Prostate gland (tissue), 2 donors: ENCODE measurements around the gene FAM181A. TPM values are rescaled to one million over a fixed set of nuclear protein-coding genes. Genes with fewer than 3 reads are reported as not detected.

Experiments used
- DNase-seq: peaks from one replicate; pipeline ENCODE4 v3.0.0-alpha.2; 2019; ENCODE audit warnings: low spot score
- H3K27ac ChIP-seq, 2 donors: fragments of 200-600 bp; sonication (generic); 2 replicates each; pipeline ENCODE4 v1.5.1; 2017 to 2019
- H3K27me3 ChIP-seq: fragments of 200-600 bp; sonication (generic); replicated peaks from 2 replicates; pipeline ENCODE4 v1.5.1; 2019; ENCODE audit not compliant: insufficient read depth
- H3K36me3 ChIP-seq, 2 donors: fragments of 200-600 bp; sonication (generic); 1 replicate in 1 of 2; 2 replicates in 1 of 2; pipeline versions ENCODE4 v1.5.1 to v1.8.1; 2017 to 2019
- H3K4me1 ChIP-seq: fragments of 200-600 bp; sonication (generic); replicated peaks from 2 replicates; pipeline ENCODE4 v1.5.1; 2019
- H3K4me3 ChIP-seq, 2 donors: fragments of 200-600 bp; sonication (generic); 2 replicates each; pipeline ENCODE4 v1.5.1; 2017 to 2019
- H3K9me3 ChIP-seq: fragments of 200-600 bp; sonication (generic); 2 replicates; pipeline ENCODE4 v1.5.1; 2017
- POLR2A ChIP-seq: fragments of 450-650 bp; IDR thresholded peaks from one replicate; pipeline ENCODE4 v1.6.1; 2016; ENCODE audit warnings: antibody characterized with exemption, mild to moderate bottlenecking
- POLR2AphosphoS5 ChIP-seq: sonication (generic); formaldehyde crosslinking; IDR thresholded peaks from one replicate; pipeline ENCODE4 v1.6.1; 2017; ENCODE audit warnings: antibody characterized with exemption
- WGBS: methylation state at CpG from one replicate; pipeline ENCODE4 v1.1.5; 2018; 5-methylcytosine and 5-hydroxymethylcytosine counted together
- intact Hi-C: fragments of 100-400 bp; cut with DNase I; formaldehyde crosslinking; loops from one replicate; pipeline ENCODE4 v1.14.2; 2022
- total RNA-seq, 2 donors: library from RNA; depleted of rRNA; stranded (reverse); fragments of >200 nt; gene quantifications; one replicate each; pipeline ENCODE4 v1.1.0, GENCODE V29; 2016
- TF ChIP-seq, protein P1 (sequence below), 4 experiments: fragments of 200-600 bp in 2 of 4; fragments of 450-650 bp in 2 of 4; sonication (generic) in 2 of 4; IDR thresholded peaks; 1 replicate in 3 of 4; 2 replicates in 1 of 4; pipeline ENCODE4 v1.5.1; 2016 to 2019; ENCODE audit warnings: antibody characterized with exemption in 4 of 4, mild to moderate bottlenecking in 2 of 4, moderate library complexity in 2 of 4

The FAM181A gene
- total RNA-seq, 2 donors from 2014 or later, result 3.1 TPM; not detected in 1

DNA sequence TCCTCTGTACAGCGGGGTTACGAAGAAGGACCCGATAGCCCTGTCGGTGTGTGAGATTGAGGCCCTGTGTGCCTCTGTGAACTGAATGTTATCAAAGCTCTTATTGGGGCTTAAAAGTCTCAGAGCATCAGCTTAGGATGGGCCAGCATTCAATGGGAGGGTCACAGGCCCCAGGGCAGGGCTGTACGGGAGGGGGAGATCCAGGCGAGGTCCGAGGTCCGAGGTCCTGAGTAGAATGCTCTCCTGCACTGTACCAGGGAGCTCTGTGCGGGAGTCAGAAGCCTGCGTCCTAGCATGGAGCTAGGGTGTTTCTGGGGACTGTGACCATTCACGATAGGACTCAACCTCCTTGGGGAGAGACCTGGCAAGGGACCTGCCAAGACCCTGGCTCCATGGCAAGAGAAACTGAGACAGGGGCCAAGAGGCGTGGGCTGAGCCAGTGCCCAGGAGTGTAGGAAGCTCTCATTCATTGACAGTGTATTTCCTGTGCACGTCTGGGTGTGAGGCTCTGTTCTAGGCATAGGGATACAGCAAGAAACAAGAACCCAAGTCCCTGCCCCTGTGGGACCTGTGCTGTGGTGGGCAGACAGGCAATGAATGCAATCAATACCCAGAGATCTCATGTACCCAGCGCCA lies 12.0 kb upstream of the FAM181A start:
- TF ChIP-seq, protein P1, sequence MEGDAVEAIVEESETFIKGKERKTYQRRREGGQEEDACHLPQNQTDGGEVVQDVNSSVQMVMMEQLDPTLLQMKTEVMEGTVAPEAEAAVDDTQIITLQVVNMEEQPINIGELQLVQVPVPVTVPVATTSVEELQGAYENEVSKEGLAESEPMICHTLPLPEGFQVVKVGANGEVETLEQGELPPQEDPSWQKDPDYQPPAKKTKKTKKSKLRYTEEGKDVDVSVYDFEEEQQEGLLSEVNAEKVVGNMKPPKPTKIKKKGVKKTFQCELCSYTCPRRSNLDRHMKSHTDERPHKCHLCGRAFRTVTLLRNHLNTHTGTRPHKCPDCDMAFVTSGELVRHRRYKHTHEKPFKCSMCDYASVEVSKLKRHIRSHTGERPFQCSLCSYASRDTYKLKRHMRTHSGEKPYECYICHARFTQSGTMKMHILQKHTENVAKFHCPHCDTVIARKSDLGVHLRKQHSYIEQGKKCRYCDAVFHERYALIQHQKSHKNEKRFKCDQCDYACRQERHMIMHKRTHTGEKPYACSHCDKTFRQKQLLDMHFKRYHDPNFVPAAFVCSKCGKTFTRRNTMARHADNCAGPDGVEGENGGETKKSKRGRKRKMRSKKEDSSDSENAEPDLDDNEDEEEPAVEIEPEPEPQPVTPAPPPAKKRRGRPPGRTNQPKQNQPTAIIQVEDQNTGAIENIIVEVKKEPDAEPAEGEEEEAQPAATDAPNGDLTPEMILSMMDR (IDR thresholded peaks at IDR 0.05), result no peak
- no peak for TF ChIP-seq POLR2AphosphoS5
- no peak for TF ChIP-seq POLR2A
- H3K36me3 ChIP-seq, result no peaks in the 10 kb centered on the region
- no peak overlapping the region for H3K4me3 ChIP-seq
- H3K9me3 ChIP-seq, result no peaks in the 10 kb centered on the region
- DNase-seq, result no peak
- intact Hi-C loops, result no loop called here
- no peak overlapping the region for H3K27ac ChIP-seq
- no peaks in the 10 kb centered on the region for H3K4me1 ChIP-seq
- no peaks in the 10 kb centered on the region for H3K27me3 ChIP-seq
- WGBS, result 79% methylated on average over 14 of the region's 14 CpGs

DNA sequence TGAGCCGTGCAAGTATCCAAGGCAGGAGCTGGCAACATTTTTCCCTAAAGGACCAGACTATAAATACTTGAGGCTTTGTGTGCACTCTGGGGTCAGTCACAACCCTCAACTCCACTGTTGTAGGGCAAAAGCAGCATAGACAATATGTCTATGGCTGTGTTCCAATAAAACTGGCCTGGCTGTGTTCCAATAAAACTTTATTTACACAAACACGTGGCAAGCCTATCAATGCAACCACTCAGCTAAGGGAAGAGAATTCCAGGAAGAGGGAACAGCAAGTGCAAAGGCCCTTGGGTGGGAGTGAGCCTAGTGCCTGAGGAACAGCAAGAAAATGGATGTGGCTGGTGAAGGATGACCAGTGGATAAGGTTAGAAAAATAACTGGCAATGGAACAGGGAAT lies 11.3 kb upstream of the FAM181A start:
- intact Hi-C loops, result no loop called here
- WGBS, result 25% methylated on average over 2 of the region's 2 CpGs
- Histone ChIP-seq H3K4me1 (no peaks in the 10 kb centered on the region), H3K36me3 (no peaks in the 10 kb centered on the region), H3K27ac (no peak overlapping the region), H3K4me3 (no peak overlapping the region), H3K27me3 (no peaks in the 10 kb centered on the region), H3K9me3 (no peaks in the 10 kb centered on the region)
- no peak for TF ChIP-seq POLR2A
- TF ChIP-seq, protein P1 (IDR thresholded peaks at IDR 0.05), result no peak
- TF ChIP-seq POLR2AphosphoS5, result no peak
- DNase-seq, result no peak

- H3K9me3 ChIP-seq, result no peaks in the 10 kb centered on the region
- DNase-seq, result no peak
- no peak for TF ChIP-seq POLR2A
- no peak for TF ChIP-seq POLR2AphosphoS5
- TF ChIP-seq, protein P1 (IDR thresholded peaks at IDR 0.05), result no peak
- intact Hi-C loops, result no loop called here
- no peaks in the 10 kb centered on the region for H3K4me1 ChIP-seq
- no peaks in the 10 kb centered on the region for H3K27me3 ChIP-seq
- no peak overlapping the region for H3K4me3 ChIP-seq
- WGBS, result 53% methylated on average over 3 of the region's 3 CpGs
- no peaks in the 10 kb centered on the region for H3K36me3 ChIP-seq
- H3K27ac ChIP-seq, result no peak overlapping the region
These were observed 10.6 kb upstream of the FAM181A start for GRCh38 chr14:93916498-93916897.

GRCh38 chr14:93917141-93917540 lies 10.0 kb upstream of the FAM181A start:
- H3K9me3 ChIP-seq, result no peaks in the 10 kb centered on the region
- no peaks in the 10 kb centered on the region for H3K27me3 ChIP-seq
- H3K4me3 ChIP-seq, result no peak overlapping the region
- no peak for DNase-seq
- H3K4me1 ChIP-seq, result no peaks in the 10 kb centered on the region
- TF ChIP-seq, protein P1 (IDR thresholded peaks at IDR 0.05), result no peak
- TF ChIP-seq POLR2A, result no peak
- no peak for TF ChIP-seq POLR2AphosphoS5
- no peaks in the 10 kb centered on the region for H3K36me3 ChIP-seq
- WGBS, result 87% methylated on average over 7 of the region's 7 CpGs
- intact Hi-C loops, result no loop called here
- no peak overlapping the region for H3K27ac ChIP-seq

DNA sequence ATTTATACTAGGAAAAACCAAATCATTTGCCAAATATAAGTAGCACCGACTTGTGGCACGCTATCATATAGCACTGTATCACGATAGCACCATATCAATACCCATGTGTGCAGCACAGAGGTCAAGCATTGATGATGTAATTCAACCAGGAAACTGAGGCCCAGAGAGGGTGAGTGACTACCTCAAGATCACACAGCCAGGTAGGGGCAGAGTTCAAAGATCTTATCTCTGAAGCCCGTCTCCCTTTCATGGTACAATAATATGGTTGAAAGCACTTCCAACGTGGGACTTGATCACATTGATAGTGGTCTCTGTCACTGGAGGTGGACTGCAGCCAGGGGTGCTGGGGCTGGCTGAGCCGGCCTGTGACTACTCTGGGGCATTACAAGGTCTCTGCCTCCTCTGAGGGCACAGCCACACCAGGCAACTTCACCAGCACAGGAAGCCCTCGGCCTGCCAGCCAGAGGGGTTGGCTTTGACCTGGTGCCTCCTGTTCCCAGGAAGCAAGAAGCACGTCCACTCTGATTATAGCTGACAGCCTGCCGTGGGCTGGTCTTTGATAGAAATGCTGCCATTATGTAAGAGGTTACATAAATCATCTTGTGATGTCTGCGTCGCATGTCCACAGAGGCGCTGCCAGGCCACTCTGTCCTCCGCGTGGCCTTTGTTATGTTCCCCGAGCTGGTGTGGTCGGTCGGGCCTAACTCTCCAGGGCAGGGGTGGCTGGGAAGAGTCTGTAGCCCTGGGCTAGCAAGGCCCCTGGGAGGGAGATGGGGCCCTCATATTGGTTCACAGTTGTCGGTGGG lies 5.9 kb upstream of the FAM181A start:
- DNase-seq, result no peak
- no peak for TF ChIP-seq POLR2A
- no peak for TF ChIP-seq POLR2AphosphoS5
- TF ChIP-seq, protein P1 (IDR thresholded peaks at IDR 0.05), result no peak
- Histone ChIP-seq H3K27ac (no peak overlapping the region), H3K4me3 (no peak overlapping the region), H3K4me1 (no peaks in the 10 kb centered on the region), H3K9me3 (no peaks in the 10 kb centered on the region), H3K27me3 (no peaks in the 10 kb centered on the region), H3K36me3 (no peaks in the 10 kb centered on the region)
- WGBS, result 83% methylated on average over 18 of the region's 18 CpGs
- intact Hi-C loops, result no loop called here
